ENCODE data around the gene QSOX2.

GRCh38 chr9:136273244-136273865, 27.7 kb upstream of the QSOX2 start:
- TF ChIP-seq CTCF (IDR thresholded peaks at IDR 0.05; ENCODE audit: low read length) (no peak), EZH2 (optimal IDR thresholded peaks at IDR 0.05; ENCODE audit: low read depth, low read length) (no peak)
